Epithelial cell of prostate (primary cell): ENCODE data around the gene KLHL29.

ENCODE experiments used
- DNase-seq: peaks from one replicate; pipeline ENCODE4 v3.0.0-alpha.2; 2011; ENCODE audit warnings: low read depth, low spot score
- H3K27ac ChIP-seq: fragments of 450-650 bp; 2 replicates; pipeline ENCODE4 v1.5.1; 2017; ENCODE audit warnings: mild to moderate bottlenecking

KLHL29 gene

GRCh38 chr2:23505218-23505983, 120.4 kb downstream of the KLHL29 start:
- no peak overlapping the region for H3K27ac ChIP-seq
- no peak for DNase-seq

GRCh38 chr2:23505984-23506380, 121.0 kb downstream of the KLHL29 start:
- DNase-seq = no peak
- H3K27ac ChIP-seq = no peak overlapping the region

- H3K27ac ChIP-seq = no peak overlapping the region
- no peak for DNase-seq
Measured at GRCh38 chr2:23506531-23507266, 121.7 kb downstream of the KLHL29 start.

GRCh38 chr2:23507267-23508065, 122.5 kb downstream of the KLHL29 start:
- DNase-seq = no peak
- no peak overlapping the region for H3K27ac ChIP-seq

GRCh38 chr2:23508066-23508390, 123.0 kb downstream of the KLHL29 start:
- DNase-seq = no peak
- H3K27ac ChIP-seq = no peak overlapping the region

- H3K27ac ChIP-seq = no peak overlapping the region
- no peak for DNase-seq
Measured at GRCh38 chr2:23509103-23509502, 124.1 kb downstream of the KLHL29 start.

- no peak overlapping the region for H3K27ac ChIP-seq
- no peak for DNase-seq
Measured at GRCh38 chr2:23509596-23510292, 124.8 kb downstream of the KLHL29 start.

GRCh38 chr2:23510471-23510870, 125.5 kb downstream of the KLHL29 start:
- DNase-seq = no peak
- H3K27ac ChIP-seq = no peak overlapping the region

GRCh38 chr2:23512778-23513177, 127.8 kb downstream of the KLHL29 start:
- DNase-seq = no peak

GRCh38 chr2:23513245-23513871, 128.4 kb downstream of the KLHL29 start:
- no peak overlapping the region for H3K27ac ChIP-seq
- no peak for DNase-seq

More at GRCh38 chr2:23512778-23513177, 127.8 kb downstream of the KLHL29 start:
- H3K27ac ChIP-seq = no peak overlapping the region

GRCh38 chr2:23513872-23514793, 129.2 kb downstream of the KLHL29 start:
- DNase-seq = no peak
- H3K27ac ChIP-seq = no peak overlapping the region

GRCh38 chr2:23516520-23517256, 131.7 kb downstream of the KLHL29 start:
- no peak for DNase-seq
- no peak overlapping the region for H3K27ac ChIP-seq

GRCh38 chr2:23518481-23519333, 133.7 kb downstream of the KLHL29 start:
- no peak for DNase-seq
- H3K27ac ChIP-seq = no peak overlapping the region

- no peak for DNase-seq
- no peak overlapping the region for H3K27ac ChIP-seq
Measured at GRCh38 chr2:23519334-23519651, 134.3 kb downstream of the KLHL29 start.

- no peak for DNase-seq
- H3K27ac ChIP-seq = no peak overlapping the region
Measured at GRCh38 chr2:23520256-23520655, 135.3 kb downstream of the KLHL29 start.

- no peak for DNase-seq
- H3K27ac ChIP-seq = no peak overlapping the region
Measured at GRCh38 chr2:23521060-23521459, 136.1 kb downstream of the KLHL29 start.

- H3K27ac ChIP-seq = no peak overlapping the region
- no peak for DNase-seq
Measured at GRCh38 chr2:23522726-23523372, 137.9 kb downstream of the KLHL29 start.
